ENCODE results near the gene PNRC1. TPM values are rescaled to one million over a fixed set of nuclear protein-coding genes. Genes with fewer than 3 reads are reported as not detected.
A peak's percentile ranks its signal among the peaks of the same experiment; 100 is the strongest.
"Not testable (repeated sequence)": the region's sequence is repeated elsewhere in the genome, so short reads cannot be mapped to it uniquely, and the experiment has no call there.

Gene PNRC1
- total RNA-seq, 1 donor from 2014 or later, result 110 TPM

GRCh38 chr6:89058627-89059026 lies 21.9 kb upstream of the PNRC1 start:
- DNase-seq (ENCODE audit: low read depth), result no peak

DNA sequence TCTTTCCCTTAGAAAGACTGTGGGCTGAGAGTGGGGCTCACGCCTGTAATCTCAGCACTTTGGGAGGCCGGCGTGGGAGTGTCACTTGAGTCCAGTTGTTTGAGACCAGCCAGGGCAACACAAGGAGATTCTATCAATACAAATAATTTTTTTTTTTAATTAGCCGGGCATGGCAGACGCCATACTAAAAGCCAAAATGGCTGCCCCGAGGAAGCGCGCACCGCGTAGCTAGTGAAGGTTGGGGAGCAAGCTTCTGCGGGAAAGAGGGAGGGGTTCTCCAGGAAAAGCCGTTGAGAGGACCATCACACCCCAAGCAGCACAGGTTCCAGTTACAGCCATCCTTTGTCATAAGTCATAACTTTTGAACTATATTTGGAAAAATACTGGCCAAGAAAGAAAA lies 21.3 kb upstream of the PNRC1 start:
- no peak for DNase-seq (ENCODE audit: low read depth)

- no peak for DNase-seq (ENCODE audit: low read depth)
These were observed 16.7 kb upstream of the PNRC1 start for GRCh38 chr6:89063881-89064280.

DNA sequence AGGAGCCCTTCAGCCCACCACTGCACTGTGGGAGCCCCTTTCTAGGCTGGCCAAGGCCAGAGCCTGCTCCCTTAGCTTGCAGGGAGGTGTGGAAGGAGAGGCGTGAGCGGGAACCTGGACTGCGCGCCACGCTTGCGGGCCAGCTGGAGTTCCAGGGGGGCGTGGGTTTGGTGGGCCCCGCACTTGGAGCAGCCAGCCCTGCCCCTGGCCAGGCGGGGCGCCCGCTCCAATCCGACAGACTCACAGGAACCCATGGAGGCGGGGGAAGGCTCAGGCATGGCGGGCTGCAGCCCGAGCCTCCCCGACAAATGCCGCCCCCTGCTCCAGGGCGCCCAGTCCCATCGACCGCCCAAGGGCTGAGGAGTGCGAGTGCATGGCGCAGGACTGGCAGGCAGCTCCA lies 15.6 kb upstream of the PNRC1 start:
- DNase-seq (ENCODE audit: low read depth), result not testable (repeated sequence)

- not testable (repeated sequence) for DNase-seq (ENCODE audit: low read depth)
These were observed 14.4 kb upstream of the PNRC1 start for GRCh38 chr6:89066121-89066520.

- DNase-seq (ENCODE audit: low read depth), result no peak
These were observed 13.5 kb upstream of the PNRC1 start for GRCh38 chr6:89066940-89067646.

DNA sequence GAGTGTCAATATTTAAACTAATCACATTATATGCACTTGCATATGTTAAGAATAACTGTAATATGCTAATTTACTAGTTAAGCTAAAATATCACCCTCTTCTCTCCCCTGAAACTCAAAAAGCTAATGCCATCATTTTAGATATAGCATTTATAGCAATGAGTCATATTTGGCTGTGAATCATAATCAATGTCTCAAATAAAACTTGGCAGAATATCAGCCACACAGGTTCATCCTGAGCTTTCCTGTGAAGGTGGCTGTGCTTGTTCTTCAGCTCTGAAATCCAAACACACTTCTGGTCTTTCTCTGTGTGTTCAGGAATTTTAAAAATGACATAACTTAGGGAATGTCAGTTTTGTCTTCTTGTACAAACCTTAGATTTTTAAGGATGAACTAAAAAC lies 12.8 kb upstream of the PNRC1 start:
- no peak for DNase-seq (ENCODE audit: low read depth)

- DNase-seq (ENCODE audit: low read depth), result no peak
These were observed 11.9 kb upstream of the PNRC1 start for GRCh38 chr6:89068695-89069094.

GRCh38 chr6:89069536-89070163 lies 10.9 kb upstream of the PNRC1 start:
- no peak for DNase-seq (ENCODE audit: low read depth)

- DNase-seq (ENCODE audit: low read depth), result no peak
These were observed 9.5 kb upstream of the PNRC1 start for GRCh38 chr6:89071036-89071435.

- no peak for DNase-seq (ENCODE audit: low read depth)
These were observed 7.4 kb upstream of the PNRC1 start for GRCh38 chr6:89073014-89073620.

- no peak for DNase-seq (ENCODE audit: low read depth)
These were observed 6.7 kb upstream of the PNRC1 start for GRCh38 chr6:89073840-89074239.

DNA sequence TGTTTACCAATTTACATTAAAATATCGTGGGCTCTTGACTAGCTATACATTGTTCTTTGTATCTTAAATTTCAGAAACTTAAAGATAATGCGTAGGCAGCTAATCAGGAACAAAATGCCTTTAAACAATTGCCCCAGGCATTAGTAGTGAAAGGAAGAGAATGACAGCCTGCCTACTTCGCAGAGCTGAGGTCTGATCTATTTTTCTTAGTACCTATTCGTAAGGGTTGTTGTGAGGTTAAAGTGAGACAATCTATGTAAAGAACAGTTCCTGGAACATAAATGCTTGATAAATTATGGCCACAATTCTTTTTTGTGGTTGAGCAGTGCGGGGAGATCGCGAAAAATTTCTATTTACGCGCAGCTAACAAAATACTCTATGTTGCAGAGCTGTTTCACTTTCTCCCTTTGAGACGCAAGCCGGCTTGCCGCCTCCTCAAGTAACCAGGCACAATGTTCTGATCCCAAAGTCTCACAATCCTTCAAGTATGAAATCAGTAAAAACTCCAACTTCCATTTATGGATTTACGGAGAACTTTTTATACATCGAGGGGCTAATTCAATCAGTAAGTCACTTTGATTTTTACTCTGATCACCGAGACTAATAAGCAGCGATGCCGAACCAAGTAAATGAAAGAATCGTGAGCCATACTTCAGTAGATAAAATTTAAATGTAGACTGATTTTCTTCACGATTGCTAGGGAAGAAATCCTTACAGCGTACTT lies 878 bp upstream of the PNRC1 start:
- DNase-seq (ENCODE audit: low read depth), result peak; percentile 71

DNA sequence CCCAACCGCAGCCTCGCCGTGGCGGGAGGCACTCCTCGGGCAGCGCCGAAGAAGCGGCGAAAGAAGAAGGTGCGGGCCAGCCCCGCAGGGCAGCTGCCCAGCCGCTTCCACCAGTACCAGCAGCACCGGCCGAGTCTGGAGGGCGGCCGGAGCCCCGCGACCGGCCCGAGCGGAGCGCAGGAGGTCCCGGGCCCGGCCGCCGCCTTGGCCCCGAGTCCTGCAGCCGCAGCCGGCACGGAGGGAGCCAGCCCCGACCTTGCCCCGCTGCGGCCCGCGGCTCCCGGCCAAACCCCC lies 525 bp downstream of the PNRC1 start:
- no peak for DNase-seq (ENCODE audit: low read depth)

DNA sequence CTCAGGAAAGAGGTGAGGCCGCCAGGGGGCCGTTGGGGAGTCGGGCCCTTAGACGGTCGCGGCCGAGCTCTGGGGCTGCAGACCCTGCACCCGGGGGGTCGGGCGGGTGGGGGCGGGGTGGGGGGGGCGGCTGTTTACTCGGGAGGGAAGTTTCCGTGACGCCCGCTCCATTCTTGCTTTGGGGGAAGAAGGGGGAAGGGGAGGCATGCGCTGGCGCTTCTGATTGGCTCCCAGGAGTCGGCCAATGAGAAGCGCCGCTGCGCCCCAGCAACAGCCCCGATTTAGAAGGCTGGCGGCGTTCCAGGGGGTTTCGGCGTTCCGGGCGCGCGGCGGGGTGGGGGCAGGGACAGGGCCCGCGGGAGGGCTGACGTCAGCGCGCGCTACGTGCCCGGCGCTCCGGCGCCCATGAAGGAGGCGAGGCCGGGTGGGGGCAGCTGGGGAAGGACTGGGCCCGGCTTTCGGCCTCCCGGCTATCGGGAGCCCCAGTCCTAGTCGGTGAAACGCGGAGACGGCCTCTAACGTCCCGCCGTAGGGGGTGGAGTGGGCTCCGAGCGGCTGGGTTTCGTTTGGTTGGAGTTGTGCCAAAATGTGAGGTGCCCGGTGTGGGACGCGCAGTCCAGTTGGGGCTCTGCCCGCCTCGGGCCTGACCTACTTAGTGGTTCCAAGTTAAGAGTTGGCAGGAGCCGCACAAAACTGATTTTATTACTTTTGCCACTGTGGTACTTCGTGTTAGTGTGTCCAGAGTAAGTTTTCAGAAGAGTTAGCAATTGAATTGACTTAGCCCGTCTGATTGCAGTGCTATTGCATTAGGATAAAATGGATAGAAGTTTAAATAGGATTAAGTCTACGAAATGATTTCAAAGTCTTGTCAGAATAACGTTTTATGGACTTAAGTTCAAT lies 1.1 kb downstream of the PNRC1 start:
- peak; percentile 91 for DNase-seq (ENCODE audit: low read depth)

GRCh38 chr6:89082486-89082891 lies 1.9 kb downstream of the PNRC1 start:
- DNase-seq (ENCODE audit: low read depth), result peak; percentile 46

GRCh38 chr6:89084542-89084941 lies 4.0 kb downstream of the PNRC1 start:
- no peak for DNase-seq (ENCODE audit: low read depth)

DNA sequence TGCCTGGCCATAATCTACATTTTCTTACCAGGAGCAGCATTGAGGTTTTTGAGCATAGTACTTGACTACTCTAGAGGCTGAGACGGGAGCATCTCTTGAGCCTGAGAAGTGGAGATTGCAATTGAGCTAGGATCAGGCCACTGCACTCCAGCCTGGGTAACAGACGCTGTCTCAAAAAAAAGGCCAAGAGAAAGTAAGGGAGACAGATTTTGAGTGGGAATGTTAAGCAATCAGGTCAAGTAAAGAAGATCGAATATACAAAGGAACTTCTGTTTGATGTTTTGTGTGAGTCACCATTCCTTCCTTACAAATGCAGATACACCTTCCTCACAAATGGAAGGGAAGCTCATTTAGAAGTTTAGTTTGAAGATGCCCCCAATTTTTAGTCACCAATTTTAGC lies 4.4 kb downstream of the PNRC1 start:
- peak; percentile 46 for DNase-seq (ENCODE audit: low read depth)

GRCh38 chr6:89085409-89086205 lies 5.1 kb downstream of the PNRC1 start:
- DNase-seq (ENCODE audit: low read depth), result no peak

GRCh38 chr6:89087881-89088280 lies 7.3 kb downstream of the PNRC1 start:
- no peak for DNase-seq (ENCODE audit: low read depth)

- DNase-seq (ENCODE audit: low read depth), result no peak
These were observed 17.9 kb downstream of the PNRC1 start for GRCh38 chr6:89098461-89098860.

Data from renal cortical epithelial cell (primary cell).